Measurements from ENCODE around the gene ZNF319. TPM values are rescaled to one million over a fixed set of nuclear protein-coding genes. Genes with fewer than 3 reads are reported as not detected.
A peak's percentile ranks its signal among the peaks of the same experiment; 100 is the strongest.

The ZNF319 gene
- total and polyA plus RNA-seq, 2 of the 13 experiments (the other 11 are each of a cell fraction or from before 2014, with no cell fraction given): 2.4 to 3.6 TPM

GRCh38 chr16:57999366-57999970 is 1.0 kb downstream of the ZNF319 start (continued):
- TF ChIP-seq HDAC6 (IDR thresholded peaks at IDR 0.05; ENCODE audit: low read depth, low read length) (no peak), THYN1 (CRISPR knock-in tag; IDR thresholded peaks at IDR 0.05; ENCODE audit: borderline replicate concordance, low read depth) (no peak), ZNF260 (CRISPR knock-in tag; IDR thresholded peaks at IDR 0.05; ENCODE audit: borderline replicate concordance, low read depth) (no peak), ZNF12 (CRISPR knock-in tag; IDR thresholded peaks at IDR 0.05) (no peak), KLF16 (CRISPR knock-in tag; IDR thresholded peaks at IDR 0.05) (no peak), E2F2 (CRISPR knock-in tag; IDR thresholded peaks at IDR 0.05; ENCODE audit: borderline replicate concordance) (no peak), ZNF616 (CRISPR knock-in tag; IDR thresholded peaks at IDR 0.05; ENCODE audit: low read depth) (no peak), AKNA (CRISPR knock-in tag; IDR thresholded peaks at IDR 0.05; ENCODE audit: borderline replicate concordance) (no peak), ZNF704 (CRISPR knock-in tag; IDR thresholded peaks at IDR 0.05; ENCODE audit: borderline replicate concordance) (no peak), ZSCAN5A (CRISPR knock-in tag; IDR thresholded peaks at IDR 0.05; ENCODE audit: borderline replicate concordance) (no peak), GMEB1 (CRISPR knock-in tag; IDR thresholded peaks at IDR 0.05; ENCODE audit: borderline replicate concordance) (no peak), ZNF619 (CRISPR knock-in tag; IDR thresholded peaks at IDR 0.05) (0 out of 2 replicates have a peak, but pooled peaks have one; percentile 23), HDAC2 (CRISPR knock-in tag; IDR thresholded peaks at IDR 0.05) (0 out of 2 replicates have a peak, but pooled peaks have one; percentile 15)
